ENCODE measurements around the gene TFF1.

Gene TFF1

GRCh38 chr21:42350927-42351426, 15.4 kb downstream of the TFF1 start, which contains the start of gene TFF2:
Gene TFF2, minus strand, starts transcription at chr21:42350994. Its CDS starts 37 bp downstream, at chr21:42350957.
- no peak within 1 kb of the TSS for H3K23ac ChIP-seq (ENCODE audit: low read length)
- H3K27ac ChIP-seq (ENCODE audit: low read depth, low read length) = no peak within 1 kb of the TSS
- no peak within 1 kb of the TSS for H4K8ac ChIP-seq (ENCODE audit: low read depth, low read length)
- H3K4ac ChIP-seq (ENCODE audit: low read depth, low read length) = no peak within 1 kb of the TSS
- H3K56ac ChIP-seq (ENCODE audit: low read length) = no peak within 1 kb of the TSS
- no peaks in the 10 kb centered on the region for H3K79me1 ChIP-seq (ENCODE audit: low read length)
- H3K9ac ChIP-seq (ENCODE audit: low read length) = no peak within 1 kb of the TSS
- H4K5ac ChIP-seq (ENCODE audit: low read length) = no peak within 1 kb of the TSS
- H2BK120ac ChIP-seq (ENCODE audit: low read depth, low read length) = no peak within 1 kb of the TSS
- no peak within 1 kb of the TSS for H3K18ac ChIP-seq (ENCODE audit: low read length)
- no peak within 1 kb of the TSS for H3K4me2 ChIP-seq (ENCODE audit: low read length)
- no peak within 1 kb of the TSS for H3K4me3 ChIP-seq (ENCODE audit: low read length)
- H2BK5ac ChIP-seq (ENCODE audit: low read length) = no peak within 1 kb of the TSS
- no peaks in the 10 kb centered on the region for H3K27me3 ChIP-seq (ENCODE audit: insufficient read depth, low read length, poor library complexity)
- no peaks in the 10 kb centered on the region for H3K4me1 ChIP-seq (ENCODE audit: control insufficient read depth, low read depth, low read length)
- H2BK15ac ChIP-seq (replicated peaks; ENCODE audit: low read depth) = no peak within 1 kb of the TSS
- no peaks in the 10 kb centered on the region for H3K79me2 ChIP-seq (ENCODE audit: control insufficient read depth, insufficient read depth, low read length)
- H3K36me3 ChIP-seq (ENCODE audit: control insufficient read depth, insufficient read depth, low read length) = no peaks in the 10 kb centered on the region
- DNase-seq = no peak
- WGBS (ENCODE audit: extremely low coverage, insufficient coverage, low lambda C conversion rate) = no CpG with 5 or more reads among the region's 13 CpGs
- H2AK5ac ChIP-seq (ENCODE audit: low read length) = no peak within 1 kb of the TSS

DNA sequence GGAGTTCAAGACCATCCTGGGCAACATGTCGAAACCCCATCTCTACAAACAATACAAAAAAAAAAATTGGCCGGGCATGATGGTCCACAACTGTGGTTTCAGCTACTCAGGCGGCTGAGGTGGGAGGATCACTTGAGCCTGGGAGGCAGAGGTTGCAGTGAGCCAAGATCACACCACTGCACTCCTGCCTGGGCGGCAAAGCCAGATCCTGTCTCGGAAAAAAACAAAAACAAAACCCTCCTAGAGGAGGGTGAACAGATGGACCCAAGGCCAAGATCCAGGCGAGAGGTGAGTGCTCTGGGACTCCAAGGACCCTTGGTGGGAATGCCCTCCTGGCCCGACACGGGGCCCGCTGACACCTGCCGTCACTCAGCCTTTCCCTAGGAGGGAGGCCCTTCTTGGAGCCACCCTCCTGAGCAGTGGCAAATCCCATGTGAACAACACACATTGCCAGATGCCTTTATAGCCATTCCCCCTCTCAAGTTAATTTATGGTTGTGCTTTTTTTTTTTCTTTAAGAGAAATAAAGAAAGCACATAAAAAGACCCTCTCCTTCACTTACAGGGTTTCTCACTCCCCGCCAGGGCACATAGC, 15.9 kb downstream of the TFF1 start:
- no peaks in the 10 kb centered on the region for H3K36me3 ChIP-seq (ENCODE audit: control insufficient read depth, insufficient read depth, low read length)
- H4K5ac ChIP-seq (ENCODE audit: low read length) = no peak overlapping the region
- no peak overlapping the region for H3K4me2 ChIP-seq (ENCODE audit: low read length)
- H3K79me2 ChIP-seq (ENCODE audit: control insufficient read depth, insufficient read depth, low read length) = no peaks in the 10 kb centered on the region
- H3K4me3 ChIP-seq (ENCODE audit: low read length) = no peak overlapping the region
- DNase-seq = no peak
- no peak overlapping the region for H3K9ac ChIP-seq (ENCODE audit: low read length)
- no peak overlapping the region for H2AK5ac ChIP-seq (ENCODE audit: low read length)
- no peaks in the 10 kb centered on the region for H3K4me1 ChIP-seq (ENCODE audit: control insufficient read depth, low read depth, low read length)
- H3K27ac ChIP-seq (ENCODE audit: low read depth, low read length) = no peak overlapping the region
- no peaks in the 10 kb centered on the region for H3K79me1 ChIP-seq (ENCODE audit: low read length)
- H2BK120ac ChIP-seq (ENCODE audit: low read depth, low read length) = no peak overlapping the region
- H3K23ac ChIP-seq (ENCODE audit: low read length) = no peak overlapping the region
- H3K56ac ChIP-seq (ENCODE audit: low read length) = no peak overlapping the region
- H2BK15ac ChIP-seq (replicated peaks; ENCODE audit: low read depth) = no peak overlapping the region
- no peak overlapping the region for H3K4ac ChIP-seq (ENCODE audit: low read depth, low read length)
- H3K27me3 ChIP-seq (ENCODE audit: insufficient read depth, low read length, poor library complexity) = no peaks in the 10 kb centered on the region
- WGBS (ENCODE audit: extremely low coverage, insufficient coverage, low lambda C conversion rate) = no CpG with 5 or more reads among the region's 11 CpGs
- H3K18ac ChIP-seq (ENCODE audit: low read length) = no peak overlapping the region
- H4K8ac ChIP-seq (ENCODE audit: low read depth, low read length) = no peak overlapping the region
- no peak overlapping the region for H2BK5ac ChIP-seq (ENCODE audit: low read length)

DNA sequence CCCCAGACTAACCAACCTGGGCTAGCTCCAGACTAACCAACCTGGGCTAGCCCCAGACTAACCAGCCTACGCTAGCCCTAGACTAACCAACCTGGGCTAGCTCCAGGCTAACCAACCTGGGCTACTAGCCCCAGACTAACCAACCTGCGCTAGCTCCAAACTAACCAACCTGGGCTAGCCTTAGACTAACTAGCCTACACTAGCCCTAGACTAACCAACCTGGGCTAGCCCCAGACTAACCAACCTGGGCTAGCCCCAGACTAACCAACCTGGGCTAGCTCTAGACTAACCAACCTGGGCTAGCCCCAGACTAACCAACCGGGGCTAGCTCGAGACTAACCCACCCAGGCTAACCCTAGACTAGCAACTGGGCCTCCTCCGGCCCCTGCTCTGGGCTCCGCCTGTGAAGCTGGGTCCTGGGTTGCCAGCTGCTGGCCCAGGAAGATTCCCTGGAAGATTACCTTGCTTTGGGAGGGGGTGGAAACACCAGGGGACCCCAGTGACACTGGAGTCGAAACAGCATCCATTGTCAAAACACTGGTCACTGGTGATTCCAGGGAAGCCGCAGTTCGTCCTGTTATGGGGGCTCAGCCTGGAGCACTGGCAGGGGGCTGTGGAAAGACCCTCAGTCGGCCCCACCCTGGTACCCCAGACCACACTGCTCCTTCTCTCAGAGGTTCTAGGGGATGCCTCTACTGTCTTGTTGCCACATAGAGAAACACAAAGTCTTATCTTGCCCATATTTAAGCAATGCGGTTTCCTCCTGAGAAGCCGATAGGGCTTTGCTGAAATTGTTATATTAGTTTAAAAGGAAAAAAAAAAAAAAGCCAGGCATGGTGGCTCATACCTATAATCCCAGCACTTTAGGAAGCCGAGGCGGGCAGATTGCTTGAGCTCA, 16.7 kb downstream of the TFF1 start:
- H3K4me3 ChIP-seq (ENCODE audit: low read length) = no peak overlapping the region
- H4K8ac ChIP-seq (ENCODE audit: low read depth, low read length) = no peak overlapping the region
- no peak overlapping the region for H3K4me2 ChIP-seq (ENCODE audit: low read length)
- no peak overlapping the region for H2BK120ac ChIP-seq (ENCODE audit: low read depth, low read length)
- no peak overlapping the region for H3K4ac ChIP-seq (ENCODE audit: low read depth, low read length)
- H4K5ac ChIP-seq (ENCODE audit: low read length) = no peak overlapping the region
- no peaks in the 10 kb centered on the region for H3K79me1 ChIP-seq (ENCODE audit: low read length)
- H3K9ac ChIP-seq (ENCODE audit: low read length) = no peak overlapping the region
- H3K56ac ChIP-seq (ENCODE audit: low read length) = no peak overlapping the region
- no CpG with 5 or more reads among the region's 14 CpGs for WGBS (ENCODE audit: extremely low coverage, insufficient coverage, low lambda C conversion rate)
- no peak overlapping the region for H2BK5ac ChIP-seq (ENCODE audit: low read length)
- no peak overlapping the region for H3K27ac ChIP-seq (ENCODE audit: low read depth, low read length)
- H3K79me2 ChIP-seq (ENCODE audit: control insufficient read depth, insufficient read depth, low read length) = no peaks in the 10 kb centered on the region
- H2AK5ac ChIP-seq (ENCODE audit: low read length) = no peak overlapping the region
- no peak overlapping the region for H2BK15ac ChIP-seq (replicated peaks; ENCODE audit: low read depth)
- H3K23ac ChIP-seq (ENCODE audit: low read length) = no peak overlapping the region
- H3K18ac ChIP-seq (ENCODE audit: low read length) = no peak overlapping the region
- DNase-seq = no peak
- H3K27me3 ChIP-seq (ENCODE audit: insufficient read depth, low read length, poor library complexity) = no peaks in the 10 kb centered on the region
- no peaks in the 10 kb centered on the region for H3K4me1 ChIP-seq (ENCODE audit: control insufficient read depth, low read depth, low read length)
- no peaks in the 10 kb centered on the region for H3K36me3 ChIP-seq (ENCODE audit: control insufficient read depth, insufficient read depth, low read length)

DNA sequence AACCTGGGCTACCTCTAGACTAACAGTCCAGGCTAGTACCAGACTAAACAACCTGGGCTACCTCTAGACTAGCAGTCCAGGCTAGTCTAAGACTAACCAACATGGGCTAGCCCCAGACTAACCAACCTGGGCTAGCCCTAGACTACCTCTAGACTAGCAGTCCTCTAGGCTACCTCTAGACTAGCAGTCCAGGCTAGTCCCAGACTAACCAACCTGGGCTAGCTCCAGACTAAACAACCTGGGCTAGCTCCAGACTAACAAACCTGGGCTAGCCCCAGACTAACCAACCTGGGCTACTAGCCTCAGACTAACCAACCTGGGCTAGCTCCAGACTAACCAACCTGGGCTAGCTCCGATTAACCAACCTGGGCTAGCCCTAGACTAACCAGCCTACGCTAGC, 17.6 kb downstream of the TFF1 start:
- no peak overlapping the region for H3K4ac ChIP-seq (ENCODE audit: low read depth, low read length)
- H3K27ac ChIP-seq (ENCODE audit: low read depth, low read length) = no peak overlapping the region
- H3K4me2 ChIP-seq (ENCODE audit: low read length) = no peak overlapping the region
- H2BK15ac ChIP-seq (replicated peaks; ENCODE audit: low read depth) = no peak overlapping the region
- H3K36me3 ChIP-seq (ENCODE audit: control insufficient read depth, insufficient read depth, low read length) = no peaks in the 10 kb centered on the region
- H3K4me1 ChIP-seq (ENCODE audit: control insufficient read depth, low read depth, low read length) = no peaks in the 10 kb centered on the region
- no peak overlapping the region for H3K4me3 ChIP-seq (ENCODE audit: low read length)
- no peak overlapping the region for H3K9ac ChIP-seq (ENCODE audit: low read length)
- no CpG with 5 or more reads among the region's 2 CpGs for WGBS (ENCODE audit: extremely low coverage, insufficient coverage, low lambda C conversion rate)
- no peak overlapping the region for H2BK120ac ChIP-seq (ENCODE audit: low read depth, low read length)
- no peaks in the 10 kb centered on the region for H3K79me2 ChIP-seq (ENCODE audit: control insufficient read depth, insufficient read depth, low read length)
- H3K23ac ChIP-seq (ENCODE audit: low read length) = no peak overlapping the region
- H4K5ac ChIP-seq (ENCODE audit: low read length) = no peak overlapping the region
- no peak overlapping the region for H2AK5ac ChIP-seq (ENCODE audit: low read length)
- H3K79me1 ChIP-seq (ENCODE audit: low read length) = no peaks in the 10 kb centered on the region
- no peak overlapping the region for H3K56ac ChIP-seq (ENCODE audit: low read length)
- no peak for DNase-seq
- H3K27me3 ChIP-seq (ENCODE audit: insufficient read depth, low read length, poor library complexity) = no peaks in the 10 kb centered on the region
- H3K18ac ChIP-seq (ENCODE audit: low read length) = no peak overlapping the region
- H4K8ac ChIP-seq (ENCODE audit: low read depth, low read length) = no peak overlapping the region
- H2BK5ac ChIP-seq (ENCODE audit: low read length) = no peak overlapping the region

- Histone ChIP-seq H3K4me3 (ENCODE audit: low read length) (no peak overlapping the region), H3K79me2 (ENCODE audit: control insufficient read depth, insufficient read depth, low read length) (no peaks in the 10 kb centered on the region), H3K9ac (ENCODE audit: low read length) (no peak overlapping the region), H4K5ac (ENCODE audit: low read length) (no peak overlapping the region), H3K4me1 (ENCODE audit: control insufficient read depth, low read depth, low read length) (no peaks in the 10 kb centered on the region), H3K4me2 (ENCODE audit: low read length) (no peak overlapping the region), H4K8ac (ENCODE audit: low read depth, low read length) (no peak overlapping the region), H3K27me3 (ENCODE audit: insufficient read depth, low read length, poor library complexity) (no peaks in the 10 kb centered on the region), H3K27ac (ENCODE audit: low read depth, low read length) (no peak overlapping the region), H2BK120ac (ENCODE audit: low read depth, low read length) (no peak overlapping the region), H3K79me1 (ENCODE audit: low read length) (no peaks in the 10 kb centered on the region), H2BK5ac (ENCODE audit: low read length) (no peak overlapping the region), H3K56ac (ENCODE audit: low read length) (no peak overlapping the region), H3K4ac (ENCODE audit: low read depth, low read length) (no peak overlapping the region), H2BK15ac (replicated peaks; ENCODE audit: low read depth) (no peak overlapping the region), H3K18ac (ENCODE audit: low read length) (no peak overlapping the region), H3K23ac (ENCODE audit: low read length) (no peak overlapping the region), H2AK5ac (ENCODE audit: low read length) (no peak overlapping the region), H3K36me3 (ENCODE audit: control insufficient read depth, insufficient read depth, low read length) (no peaks in the 10 kb centered on the region)
- DNase-seq = no peak
- no CpG with 5 or more reads among the region's 30 CpGs for WGBS (ENCODE audit: extremely low coverage, insufficient coverage, low lambda C conversion rate)
Measured at GRCh38 chr21:42347601-42348327, 18.6 kb downstream of the TFF1 start.

All from mesendoderm (in vitro differentiated cells).